Eye (tissue), 1 donor: ENCODE data around the gene NHS.
A peak's percentile ranks its signal among the peaks of the same experiment; 100 is the strongest.
"Not testable (repeated sequence)": the region's sequence is repeated elsewhere in the genome, so short reads cannot be mapped to it uniquely, and the experiment has no call there.

ENCODE experiments used
- DNase-seq: peaks from one replicate; pipeline ENCODE4 v3.0.0-alpha.2; 2015

The NHS gene

GRCh38 chrX:17553469-17553868 is 178.5 kb downstream of the NHS start:
- DNase-seq: no peak

GRCh38 chrX:17553961-17554482 is 179.0 kb downstream of the NHS start:
- no peak for DNase-seq

GRCh38 chrX:17554914-17555313 is 179.9 kb downstream of the NHS start:
- DNase-seq: peak; percentile 13

- DNase-seq: no peak
These were observed 180.8 kb downstream of the NHS start for GRCh38 chrX:17555846-17556245.

- peak; percentile 39 for DNase-seq
These were observed 184.9 kb downstream of the NHS start for GRCh38 chrX:17559728-17560379.

- DNase-seq: no peak
These were observed 185.4 kb downstream of the NHS start for GRCh38 chrX:17560385-17560784.

GRCh38 chrX:17563076-17563475 is 188.1 kb downstream of the NHS start:
- DNase-seq: no peak

- DNase-seq: no peak
These were observed 188.5 kb downstream of the NHS start for GRCh38 chrX:17563515-17563914.

GRCh38 chrX:17564689-17565409 is 189.8 kb downstream of the NHS start:
- DNase-seq: no peak

- DNase-seq: no peak
These were observed 191.7 kb downstream of the NHS start for GRCh38 chrX:17566740-17567139.

- peak; percentile 70 for DNase-seq
These were observed 192.2 kb downstream of the NHS start for GRCh38 chrX:17567187-17567586.

- DNase-seq: no peak
These were observed 192.8 kb downstream of the NHS start for GRCh38 chrX:17567821-17568220.

- DNase-seq: not testable (repeated sequence)
These were observed 193.8 kb downstream of the NHS start for GRCh38 chrX:17568804-17569203.

- no peak for DNase-seq
These were observed 204.0 kb downstream of the NHS start for GRCh38 chrX:17579026-17579425.

- DNase-seq: no peak
These were observed 205.6 kb downstream of the NHS start for GRCh38 chrX:17580539-17581152.

- no peak for DNase-seq
These were observed 206.6 kb downstream of the NHS start for GRCh38 chrX:17581641-17582040.

GRCh38 chrX:17584248-17584681 is 209.3 kb downstream of the NHS start:
- no peak for DNase-seq

GRCh38 chrX:17585006-17585405 is 210.0 kb downstream of the NHS start:
- no peak for DNase-seq

GRCh38 chrX:17587366-17587765 is 212.4 kb downstream of the NHS start:
- no peak for DNase-seq

GRCh38 chrX:17588303-17588702 is 213.3 kb downstream of the NHS start:
- no peak for DNase-seq

GRCh38 chrX:17590892-17591740 is 216.1 kb downstream of the NHS start:
- peak; percentile 84 for DNase-seq

- no peak for DNase-seq
These were observed 216.7 kb downstream of the NHS start for GRCh38 chrX:17591741-17592110.

- no peak for DNase-seq
These were observed 217.1 kb downstream of the NHS start for GRCh38 chrX:17592117-17592516.
